GM08714 (cell line): ENCODE data around the gene REPS1.
"Not testable (repeated sequence)": the region's sequence is repeated elsewhere in the genome, so short reads cannot be mapped to it uniquely, and the experiment has no call there.

Experiments
- H3K4me3 ChIP-seq: fragments of 200-500 bp; sonication (Bioruptor generic); 2 replicates; pipeline ENCODE4 v1.5.1; 2014; ENCODE audit warnings: mild to moderate bottlenecking, low read length, inconsistent platforms
- ZNF274 ChIP-seq: IDR thresholded peaks from 2 replicates; pipeline ENCODE4 v1.6.1; 2012; ENCODE audit warnings: mild to moderate bottlenecking, low read depth, low read length

The REPS1 gene

DNA sequence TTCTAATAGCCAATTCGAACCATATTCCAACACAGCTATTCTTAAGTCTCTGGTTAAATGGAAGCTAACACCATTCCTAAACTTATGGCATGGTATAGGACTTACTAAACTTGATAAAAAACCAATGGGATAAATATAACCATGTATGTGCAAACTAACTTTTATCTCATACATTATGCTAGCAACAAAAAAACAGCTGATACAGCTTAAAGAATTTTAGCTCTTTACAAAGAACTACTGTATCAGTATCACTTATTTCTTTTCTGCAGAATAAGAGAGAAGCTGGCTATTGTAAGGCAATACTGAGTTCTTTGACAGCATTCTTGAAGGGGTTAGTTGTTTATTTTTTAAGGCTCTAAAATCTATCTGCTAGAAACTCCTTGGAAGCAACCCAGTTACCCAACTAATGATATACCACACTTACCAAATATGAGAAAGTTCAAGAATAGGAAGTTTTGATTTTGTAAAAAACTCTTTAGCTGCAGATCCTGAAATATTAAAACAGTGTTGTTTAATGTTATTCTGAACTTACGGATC, 44.9 kb downstream of the REPS1 start:
- H3K4me3 ChIP-seq, result no peak overlapping the region
- no peak for TF ChIP-seq ZNF274

DNA sequence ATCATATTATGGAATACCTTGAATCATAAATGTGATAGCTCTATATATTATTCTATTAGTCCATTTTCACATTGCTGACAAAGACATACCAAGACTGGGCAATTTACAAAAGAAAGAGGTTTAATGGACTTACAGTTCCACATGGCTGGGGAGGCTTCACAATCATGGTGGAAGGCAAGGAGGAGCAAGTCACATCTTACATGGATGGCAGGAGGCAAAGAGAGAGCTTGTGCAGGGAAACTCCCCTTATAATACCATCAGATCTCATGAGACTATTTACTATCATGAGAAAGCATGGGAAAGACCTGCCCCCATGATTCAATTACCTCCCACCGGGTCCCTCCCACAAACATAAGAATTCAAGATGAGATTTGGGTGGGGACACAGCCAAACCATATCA, 51.2 kb downstream of the REPS1 start:
- H3K4me3 ChIP-seq, result not testable (repeated sequence)

DNA sequence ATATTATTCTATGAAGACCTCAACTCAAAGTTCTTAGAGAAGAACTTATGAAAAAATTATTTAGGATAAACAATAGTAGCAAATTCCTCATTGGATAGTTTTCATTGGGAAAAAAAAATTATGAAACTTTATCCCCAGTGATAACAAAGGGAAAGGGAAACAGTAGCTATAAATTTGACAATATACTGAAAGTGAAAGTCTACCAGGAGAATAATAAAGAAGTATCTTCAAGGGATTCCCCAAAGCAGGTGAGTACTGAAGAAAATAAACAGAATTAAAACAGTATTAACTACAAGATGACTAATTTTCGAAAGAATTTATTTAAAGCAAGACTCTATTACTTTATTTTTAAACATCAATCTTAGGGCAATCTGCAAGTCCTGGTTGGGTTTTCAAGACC, 56.4 kb downstream of the REPS1 start:
- TF ChIP-seq ZNF274, result no peak
- no peak overlapping the region for H3K4me3 ChIP-seq

DNA sequence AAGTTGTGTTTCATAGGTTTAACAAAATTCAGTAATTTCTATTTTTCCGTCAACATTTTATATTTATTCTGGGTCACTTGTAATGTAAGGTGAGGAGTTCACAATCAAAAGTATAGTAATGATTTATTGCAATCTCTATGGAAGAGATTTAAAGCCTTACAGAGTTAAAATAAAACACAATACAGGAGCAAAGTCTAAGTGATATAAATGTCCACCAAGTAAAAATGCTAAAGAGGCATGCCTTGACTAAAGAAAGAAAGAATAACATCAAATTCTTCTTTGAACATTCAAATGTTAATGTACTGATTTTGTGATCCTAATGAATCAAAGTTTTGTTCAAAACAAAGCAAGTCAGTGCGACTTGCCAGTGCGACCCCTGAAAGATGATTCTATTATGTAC, 61.5 kb downstream of the REPS1 start:
- H3K4me3 ChIP-seq, result no peak overlapping the region
- TF ChIP-seq ZNF274, result no peak

DNA sequence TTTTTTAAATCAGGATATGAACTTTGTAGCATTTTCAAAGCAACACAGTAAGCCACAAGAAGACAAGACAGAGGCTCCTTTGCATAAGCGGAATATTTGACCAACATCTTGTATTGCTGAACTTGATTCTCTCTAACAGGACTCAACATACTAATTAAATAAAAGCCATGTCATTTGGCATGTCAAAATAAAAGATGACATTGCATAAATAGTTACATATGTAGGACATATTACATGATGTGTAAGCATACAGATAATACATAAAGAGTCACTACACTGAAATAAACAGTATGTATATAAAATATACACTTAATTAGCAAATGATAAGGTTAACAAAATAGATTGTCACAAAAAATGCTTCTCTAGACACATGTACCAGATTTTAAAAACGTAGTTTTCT, 62.2 kb downstream of the REPS1 start:
- H3K4me3 ChIP-seq, result no peak overlapping the region
- no peak for TF ChIP-seq ZNF274

DNA sequence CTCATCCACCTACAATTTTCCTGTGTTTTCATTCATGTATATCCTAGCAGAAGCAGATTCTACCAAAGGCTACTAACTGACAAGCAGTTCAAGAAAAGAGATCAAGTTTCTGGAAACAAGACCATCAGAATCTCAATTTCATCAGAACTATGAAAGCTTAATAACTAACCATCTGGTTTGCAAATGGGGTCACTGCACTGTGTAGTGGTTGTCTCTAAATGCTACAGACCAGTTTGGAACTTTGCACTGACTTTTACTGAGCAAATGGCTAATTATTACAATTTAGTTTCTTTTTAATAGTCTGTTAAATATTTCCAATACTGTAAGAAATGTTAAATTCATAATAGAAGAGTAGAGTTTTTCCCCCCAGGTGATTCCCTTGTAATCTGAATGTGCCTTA, 64.5 kb downstream of the REPS1 start:
- H3K4me3 ChIP-seq, result no peak overlapping the region
- TF ChIP-seq ZNF274, result no peak

DNA sequence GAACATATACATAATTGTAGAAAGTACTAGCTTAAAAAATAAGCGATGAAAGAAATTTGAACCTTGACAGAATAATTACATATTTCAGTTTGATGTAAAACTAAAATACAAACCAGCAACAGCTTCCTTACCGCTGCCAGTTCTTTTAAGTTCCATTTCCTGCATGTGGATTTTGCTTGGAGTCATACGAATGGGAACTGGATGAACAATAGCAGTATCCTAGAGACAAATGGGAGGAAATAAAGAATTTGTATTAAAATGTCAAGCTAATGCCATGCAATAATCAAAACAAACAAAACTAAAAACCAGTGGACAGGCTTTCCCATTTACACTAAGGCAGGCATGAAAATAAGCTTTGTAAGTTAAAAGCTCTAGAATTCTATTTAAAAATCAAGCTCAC, 67.1 kb downstream of the REPS1 start:
- H3K4me3 ChIP-seq, result no peak overlapping the region
- TF ChIP-seq ZNF274, result no peak

DNA sequence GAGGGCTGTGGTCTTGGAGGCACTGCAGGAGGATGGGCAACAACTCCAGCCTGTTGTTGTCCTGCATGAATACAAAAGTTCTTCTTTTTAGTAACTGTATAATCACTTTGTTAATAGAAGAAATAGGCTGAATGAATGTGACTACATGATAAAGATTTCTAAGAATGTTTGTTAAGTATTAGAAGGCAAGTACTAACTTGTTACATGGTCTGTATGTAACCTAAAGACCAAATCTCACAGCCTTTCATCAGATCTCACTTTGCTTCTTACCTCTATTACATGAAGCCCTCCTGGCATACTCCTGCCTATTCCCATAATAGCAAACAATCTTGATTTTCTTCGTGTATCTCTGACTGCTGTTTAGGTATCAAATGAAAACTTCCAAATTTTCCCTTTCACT, 73.4 kb downstream of the REPS1 start:
- TF ChIP-seq ZNF274, result no peak
- H3K4me3 ChIP-seq, result no peak overlapping the region

DNA sequence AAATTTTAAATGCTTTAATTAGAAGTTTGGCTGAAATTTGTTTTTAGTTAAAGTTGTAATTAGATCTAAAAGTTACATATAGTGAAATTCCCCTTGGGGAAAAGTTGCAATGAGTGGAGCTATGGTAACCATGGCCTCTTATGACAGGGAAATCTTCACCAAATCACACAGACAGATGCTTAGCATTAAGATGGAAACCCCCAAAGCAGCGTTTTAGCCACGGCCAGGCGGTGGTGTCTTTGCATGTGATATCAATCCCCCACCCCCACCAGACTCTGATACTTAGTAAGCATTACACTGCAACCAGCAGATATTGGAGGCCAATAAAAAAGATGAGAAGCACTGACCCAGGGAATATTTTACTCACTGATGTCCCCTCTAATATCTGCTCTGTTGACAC, 75.7 kb downstream of the REPS1 start:
- no peak for TF ChIP-seq ZNF274
- no peak overlapping the region for H3K4me3 ChIP-seq

DNA sequence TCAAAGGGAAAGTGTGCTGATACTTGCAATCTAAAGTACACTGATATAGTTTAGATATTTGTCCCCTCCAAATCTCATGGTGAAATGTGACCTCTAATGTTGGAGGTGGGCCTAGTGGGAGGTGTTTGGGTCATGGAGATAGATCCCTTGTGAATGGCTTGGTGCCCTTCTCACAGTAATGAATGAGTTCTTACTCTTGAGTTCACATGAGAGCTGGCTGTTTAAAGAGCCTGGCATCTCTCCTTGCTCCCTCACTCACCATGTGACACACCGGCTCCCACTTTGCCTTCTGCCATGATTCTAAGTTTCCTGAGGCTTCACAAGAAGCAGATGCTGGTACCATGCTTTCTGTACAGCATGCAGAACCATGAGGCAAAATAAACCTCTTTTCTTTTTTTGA, 78.1 kb downstream of the REPS1 start:
- TF ChIP-seq ZNF274, result no peak
- no peak overlapping the region for H3K4me3 ChIP-seq

DNA sequence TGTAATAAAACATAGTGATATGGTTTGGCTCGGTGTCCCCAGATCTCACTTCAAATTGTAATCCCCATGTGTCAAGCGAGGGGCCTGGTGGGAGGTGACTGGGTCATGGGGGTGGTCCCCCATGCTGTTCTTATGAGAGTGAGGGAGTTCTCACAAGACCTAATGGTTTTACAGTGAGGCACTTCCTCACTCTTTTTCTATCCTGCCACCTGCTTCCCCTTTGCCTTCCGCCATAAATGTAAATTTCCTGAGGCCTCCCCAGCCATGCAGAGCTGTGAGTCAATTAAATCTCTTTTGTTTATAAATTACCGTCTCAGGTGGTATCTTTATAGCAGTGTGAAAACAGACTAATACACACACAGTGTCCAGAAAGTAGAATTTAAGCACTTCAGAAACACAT, 78.5 kb downstream of the REPS1 start:
- TF ChIP-seq ZNF274, result no peak
- H3K4me3 ChIP-seq, result no peak overlapping the region

DNA sequence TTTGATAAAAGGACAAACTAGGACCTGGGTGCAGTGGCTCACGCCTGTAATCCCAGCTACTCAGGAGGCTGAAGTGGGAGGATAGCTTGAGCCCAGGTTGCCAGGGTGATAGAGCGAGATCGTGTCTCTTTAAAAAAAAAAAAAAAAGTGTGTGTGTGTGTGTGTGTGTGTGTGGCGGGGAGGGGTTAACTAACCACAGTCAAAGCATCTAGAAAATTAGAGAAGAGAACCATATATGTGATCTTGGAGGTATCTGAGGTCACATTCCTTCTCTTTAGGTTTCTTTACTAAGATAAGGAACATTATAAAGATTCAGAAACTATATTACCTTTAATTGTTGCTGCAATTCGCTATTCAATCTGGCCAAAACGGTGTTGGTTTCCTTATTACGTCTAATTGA, 80.9 kb downstream of the REPS1 start:
- no peak overlapping the region for H3K4me3 ChIP-seq
- TF ChIP-seq ZNF274, result no peak

DNA sequence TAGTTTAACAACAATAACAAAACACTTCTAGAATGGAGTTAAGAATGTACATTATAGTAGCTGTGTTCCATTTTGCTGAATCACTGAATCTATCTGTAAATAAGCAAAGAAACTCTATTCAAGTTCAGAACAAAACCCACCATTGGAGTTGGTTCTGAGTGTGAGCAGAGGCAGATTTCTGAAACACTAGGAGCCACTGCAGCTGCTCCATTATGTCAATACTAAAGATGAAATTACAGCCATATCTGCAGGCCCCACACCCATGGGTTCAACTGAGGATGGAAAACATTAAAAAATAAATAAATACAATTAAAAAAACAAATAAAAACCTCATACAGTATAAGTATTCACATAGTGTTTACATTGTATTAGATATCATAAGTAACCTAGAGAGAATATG, 91.0 kb downstream of the REPS1 start:
- no peak for TF ChIP-seq ZNF274
- no peak overlapping the region for H3K4me3 ChIP-seq

DNA sequence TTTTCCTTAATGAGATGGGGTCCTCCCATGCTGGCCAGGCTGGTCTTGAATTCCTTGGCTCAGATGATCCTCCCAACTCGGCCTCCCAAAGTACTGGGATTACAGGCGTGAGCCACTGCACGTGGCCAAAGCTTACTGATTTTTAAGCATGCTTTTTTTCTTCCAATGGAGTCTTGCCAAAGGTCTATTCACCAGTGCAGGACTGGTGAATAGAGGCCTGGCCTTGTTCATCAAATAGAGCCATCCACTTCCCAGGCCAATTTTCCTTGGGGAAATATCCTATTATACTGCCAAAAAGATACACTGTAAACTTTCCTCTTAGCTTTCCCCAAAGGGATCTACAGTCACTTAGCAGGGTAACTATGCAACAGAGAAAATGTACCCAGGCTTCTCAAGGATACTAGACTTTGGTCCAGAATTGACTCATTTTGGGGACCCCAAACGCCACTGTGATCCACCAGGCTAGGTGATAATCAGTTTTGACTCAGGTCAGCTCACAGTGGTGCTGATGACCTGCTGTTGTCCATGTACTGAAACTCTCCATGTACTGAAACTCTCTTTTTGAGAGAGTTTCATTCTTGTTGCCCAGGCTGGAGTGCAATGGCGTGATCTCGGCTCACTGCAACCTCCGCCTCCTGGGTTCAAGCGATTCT, 91.8 kb downstream of the REPS1 start:
- TF ChIP-seq ZNF274, result no peak
- no peak overlapping the region for H3K4me3 ChIP-seq

DNA sequence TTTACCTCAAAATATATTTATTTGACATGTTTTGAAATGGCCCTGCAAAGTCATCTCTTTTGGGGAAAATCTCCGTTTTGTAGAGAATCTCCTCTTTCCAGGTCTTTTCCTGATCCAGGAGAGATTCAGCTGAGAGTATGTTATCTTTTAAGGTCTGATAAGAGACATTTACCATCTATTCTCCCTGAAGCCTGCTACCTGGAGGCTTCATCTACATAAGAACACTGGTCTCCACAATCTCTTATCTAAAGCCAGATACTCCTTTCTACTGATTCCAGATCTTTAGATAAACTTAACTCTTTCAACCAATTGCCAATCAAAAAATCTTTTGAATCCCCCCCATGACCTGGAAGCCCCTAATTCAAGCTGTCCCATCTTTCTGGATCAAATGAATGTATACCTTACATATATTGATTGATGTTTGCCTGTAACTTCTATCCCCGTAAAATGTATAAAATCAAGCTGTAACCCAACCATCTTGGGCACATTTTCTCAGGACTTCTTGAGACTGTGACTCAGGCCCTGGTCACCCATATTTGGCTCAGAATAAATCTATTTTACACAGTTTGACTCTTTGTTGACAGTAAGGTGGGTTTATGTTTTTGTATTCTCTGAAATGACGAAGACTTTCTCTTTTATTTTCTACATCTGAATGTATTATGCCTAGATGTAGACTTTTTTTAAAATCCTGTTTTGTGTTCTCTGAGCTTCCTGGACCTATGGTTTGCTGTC, 96.6 kb downstream of the REPS1 start:
- H3K4me3 ChIP-seq, result no peak overlapping the region
- no peak for TF ChIP-seq ZNF274
